Measurements from ENCODE around the gene MAPK8IP1.
"Not testable (repeated sequence)": the region's sequence is repeated elsewhere in the genome, so short reads cannot be mapped to it uniquely, and the experiment has no call there.

MAPK8IP1 gene

DNA sequence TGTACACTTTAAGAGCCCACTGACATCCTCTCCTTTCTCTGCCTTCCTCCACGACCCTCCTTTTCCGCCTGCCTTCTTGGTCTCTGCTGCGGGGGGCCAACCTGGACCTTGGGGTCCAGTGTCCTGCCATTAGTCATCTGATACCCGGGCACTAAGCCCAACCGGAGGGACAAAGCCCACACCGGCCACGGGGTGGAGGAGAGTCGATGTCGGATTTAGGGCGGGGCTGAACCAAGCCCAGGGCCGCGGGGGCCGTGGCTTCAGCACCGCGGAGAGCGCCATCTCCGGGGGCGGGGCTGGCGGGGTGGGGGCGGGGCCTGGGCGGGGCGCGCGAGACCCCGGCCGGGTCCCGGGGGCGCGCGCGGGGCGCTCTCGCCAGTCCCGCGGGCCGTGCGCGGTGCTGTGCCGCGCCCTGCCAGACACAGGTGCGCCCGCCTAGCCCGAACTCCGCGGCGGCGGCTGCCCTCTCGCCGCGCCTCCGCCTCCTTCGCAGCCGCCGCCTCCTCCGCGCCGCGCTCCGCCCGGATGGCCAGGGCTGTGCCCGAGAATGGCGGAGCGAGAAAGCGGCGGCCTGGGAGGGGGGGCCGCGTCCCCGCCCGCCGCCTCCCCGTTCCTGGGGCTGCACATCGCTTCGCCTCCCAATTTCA, at the start of gene MAPK8IP1:
Gene MAPK8IP1 (plus strand): TSS at position 378 of the 647 bp plus-strand sequence. CDS start 170 bp downstream, at position 548.
- DNase-seq = peak; percentile 4

DNA sequence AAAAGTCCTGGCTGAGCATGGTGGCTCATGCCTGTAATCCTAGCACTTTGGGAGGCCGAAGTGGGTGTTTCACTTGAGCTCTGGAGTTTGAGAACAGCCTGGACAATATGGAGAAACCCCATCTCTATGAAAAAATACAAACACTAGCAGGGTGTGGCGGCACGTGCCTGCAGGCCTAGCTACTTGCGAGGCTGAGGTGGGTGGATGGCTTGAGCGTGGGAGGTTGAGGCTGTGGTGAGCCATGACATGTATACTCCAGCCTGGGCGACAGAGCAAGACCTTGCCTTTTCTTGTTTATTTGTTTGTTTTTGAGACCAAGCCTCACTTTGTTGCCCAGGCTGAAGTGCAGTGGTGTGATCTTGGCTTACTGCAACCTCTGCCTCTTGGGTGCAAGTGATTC, 46.2 kb upstream of the MAPK8IP1 start:
- no peak for DNase-seq

DNA sequence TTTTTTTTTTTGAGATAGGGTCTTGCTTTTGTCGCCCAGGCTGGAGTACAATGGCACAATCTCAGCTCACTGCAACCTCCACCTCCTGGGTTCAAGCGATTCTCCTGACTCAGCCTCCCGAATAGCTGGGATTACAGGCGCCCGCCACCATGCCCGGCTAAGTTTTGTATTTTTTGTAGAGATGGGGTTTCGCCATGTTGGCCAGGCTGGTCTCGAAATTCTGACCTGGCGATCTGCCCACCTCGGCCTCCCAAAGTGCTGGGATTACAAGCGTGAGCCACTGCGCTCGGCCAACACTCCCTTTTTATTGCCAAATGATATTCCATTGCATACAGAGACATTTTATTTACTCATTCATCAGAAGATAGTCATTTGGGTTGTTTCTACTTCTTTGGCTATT, 45.2 kb upstream of the MAPK8IP1 start:
- DNase-seq = not testable (repeated sequence)

DNA sequence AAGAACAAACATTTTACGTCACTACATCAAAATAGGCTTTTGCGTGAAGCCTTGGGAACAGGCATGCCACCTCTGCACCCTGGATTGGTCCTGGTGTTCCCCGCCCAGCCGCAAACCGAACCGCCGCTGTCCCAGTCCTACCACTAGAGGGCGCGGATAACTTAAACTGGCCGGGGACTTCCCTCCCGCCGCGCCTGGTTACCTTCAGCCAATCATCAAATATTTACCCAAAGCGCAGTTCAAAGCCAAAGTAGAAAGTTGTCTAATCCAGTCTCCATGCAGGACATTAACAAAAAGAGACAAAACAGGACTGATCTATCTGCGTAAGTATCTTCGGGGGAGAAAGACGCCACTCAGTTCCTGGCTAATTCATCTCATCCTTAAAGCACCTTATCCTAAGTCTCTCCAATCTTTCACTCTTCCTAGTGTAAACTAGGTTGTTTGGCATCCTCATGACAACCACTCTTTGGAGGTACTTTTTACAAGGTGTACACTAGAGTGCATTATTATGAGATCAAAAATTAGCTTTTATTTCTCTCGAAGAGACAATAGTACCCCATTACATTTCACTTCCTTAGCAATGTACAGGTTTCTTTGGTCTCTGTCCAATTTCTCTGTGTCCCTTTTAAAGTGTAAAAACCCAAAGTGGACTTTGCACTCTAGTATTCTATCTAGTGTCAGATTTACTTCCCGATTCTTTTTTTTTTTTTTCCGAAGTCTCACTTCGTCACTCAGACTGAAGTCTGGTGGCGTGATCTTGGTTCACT, 42.1 kb upstream of the MAPK8IP1 start:
- DNase-seq = peak; percentile 85

DNA sequence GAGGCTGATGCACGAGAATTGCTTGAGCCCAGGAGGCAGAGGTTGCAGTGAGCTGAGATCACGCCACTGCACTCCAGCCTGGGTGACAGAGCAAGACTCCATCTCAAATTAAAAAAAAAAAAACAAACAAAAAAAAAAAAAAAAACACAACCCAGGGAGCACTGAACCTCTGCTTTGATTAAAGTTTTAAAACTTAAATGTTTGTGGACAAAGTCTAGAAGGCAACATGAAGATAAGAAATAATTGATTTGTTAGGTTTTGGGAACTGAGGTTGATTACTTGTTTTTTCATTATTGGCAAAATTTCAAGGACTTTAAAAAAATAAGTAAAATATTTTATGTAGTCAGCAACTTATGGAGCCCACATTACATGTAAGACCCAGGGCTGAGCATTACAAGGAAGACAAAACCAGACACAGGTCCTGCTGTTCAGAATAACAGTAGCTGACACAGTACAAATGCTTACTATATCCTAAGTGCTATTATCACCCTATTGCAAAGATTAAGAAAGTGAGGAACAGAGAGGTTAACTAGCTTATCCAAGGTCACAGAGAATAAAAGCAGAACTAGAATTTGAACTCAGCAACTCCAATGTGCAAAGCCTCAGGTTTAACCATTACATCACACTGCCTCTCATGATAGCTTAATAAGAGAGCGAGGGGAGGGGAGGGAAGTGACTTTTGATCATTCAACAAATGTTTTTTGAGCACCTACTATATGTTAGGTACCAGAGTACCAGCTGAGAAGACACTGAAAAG, 40.5 kb upstream of the MAPK8IP1 start:
- DNase-seq = no peak

DNA sequence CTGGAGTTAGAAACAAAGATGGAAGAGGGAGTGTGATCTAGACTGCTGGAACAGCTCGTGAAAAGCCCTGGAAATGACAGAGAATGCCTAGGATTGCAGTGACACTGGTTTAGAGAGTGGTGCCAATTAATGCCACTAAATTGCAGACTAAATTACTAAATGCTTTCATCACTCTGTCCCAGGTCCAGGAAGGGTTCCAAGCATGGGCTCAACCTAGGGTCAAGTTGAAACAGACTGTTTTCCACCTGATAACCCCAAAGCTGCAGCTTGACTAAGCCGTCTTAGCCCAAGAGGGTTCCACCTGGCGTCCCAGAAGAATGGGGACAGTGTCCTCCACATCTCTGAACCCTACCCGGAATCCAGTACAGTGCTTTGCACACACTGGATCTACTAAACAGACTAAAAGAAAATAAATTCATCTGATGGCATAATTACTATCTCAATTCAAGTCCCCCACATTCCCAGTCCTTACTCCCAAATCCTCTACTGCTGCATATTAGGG, 39.2 kb upstream of the MAPK8IP1 start:
- DNase-seq = no peak

DNA sequence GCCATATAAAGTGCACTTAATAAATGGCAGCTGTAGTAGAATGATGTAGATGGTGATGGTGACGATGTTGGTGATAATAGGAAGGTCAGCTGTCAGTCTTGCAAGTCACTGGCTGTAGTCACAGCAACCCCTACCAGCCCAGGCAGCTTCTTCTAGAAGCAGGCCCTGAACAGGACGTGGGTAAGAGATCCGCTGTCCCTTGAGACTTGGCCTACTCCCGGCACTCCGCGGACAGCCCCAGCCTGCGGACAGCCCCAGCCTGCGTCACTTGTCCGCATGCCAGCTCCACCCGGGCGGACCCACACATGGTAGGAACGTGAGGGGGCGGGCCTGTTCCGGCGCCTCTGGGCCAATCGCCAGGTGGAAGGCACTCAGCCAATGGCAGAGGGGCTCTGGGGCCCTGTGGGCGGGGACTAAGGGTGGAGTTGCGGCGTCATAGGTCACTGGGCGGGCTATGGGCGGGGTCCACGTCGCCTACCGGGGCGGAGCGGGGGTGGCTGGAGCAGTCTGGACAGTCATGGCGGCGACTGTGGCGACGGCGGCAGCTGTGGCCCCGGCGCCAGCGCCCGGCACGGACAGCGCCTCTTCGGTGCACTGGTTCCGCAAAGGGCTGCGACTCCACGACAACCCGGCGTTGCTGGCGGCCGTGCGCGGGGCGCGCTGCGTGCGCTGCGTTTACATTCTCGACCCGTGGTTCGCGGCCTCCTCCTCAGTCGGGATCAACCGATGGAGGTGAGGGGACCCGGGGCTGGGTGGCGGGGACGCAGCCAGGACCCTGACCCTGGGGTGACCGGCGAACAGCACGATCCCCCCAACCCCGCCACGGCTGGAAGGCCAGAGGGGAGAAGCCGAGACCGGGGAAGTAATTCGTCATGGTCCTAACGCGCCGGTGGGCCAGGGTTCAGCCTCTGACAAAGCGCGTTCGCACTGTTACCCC, 38.2 kb upstream of the MAPK8IP1 start, which contains the start of gene CRY2:
Gene CRY2 (plus strand): TSS at position 502 of the 937 bp plus-strand sequence. CDS start 16 bp downstream, at position 518.
- DNase-seq = peak; percentile 92

DNA sequence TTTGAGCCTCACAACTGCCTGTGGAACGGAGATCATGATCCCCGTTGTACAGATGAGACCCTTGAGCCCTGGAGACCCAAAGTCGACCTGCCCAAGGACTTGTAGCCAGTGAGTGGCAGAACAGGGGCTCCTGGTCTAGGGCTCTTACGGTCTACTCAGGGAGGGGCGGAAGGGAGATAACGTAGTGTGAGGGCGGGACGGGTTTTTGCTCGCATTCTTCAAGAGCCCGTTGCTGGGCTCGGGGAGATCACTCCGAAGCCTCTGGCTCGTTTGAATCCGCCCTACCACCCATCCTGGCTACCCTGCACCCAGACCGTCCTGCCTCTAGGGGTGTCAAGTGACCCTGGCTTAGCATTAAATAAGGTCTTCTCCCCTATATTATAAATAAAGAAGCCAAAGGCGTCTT, 37.5 kb upstream of the MAPK8IP1 start:
- DNase-seq = peak; percentile 46

DNA sequence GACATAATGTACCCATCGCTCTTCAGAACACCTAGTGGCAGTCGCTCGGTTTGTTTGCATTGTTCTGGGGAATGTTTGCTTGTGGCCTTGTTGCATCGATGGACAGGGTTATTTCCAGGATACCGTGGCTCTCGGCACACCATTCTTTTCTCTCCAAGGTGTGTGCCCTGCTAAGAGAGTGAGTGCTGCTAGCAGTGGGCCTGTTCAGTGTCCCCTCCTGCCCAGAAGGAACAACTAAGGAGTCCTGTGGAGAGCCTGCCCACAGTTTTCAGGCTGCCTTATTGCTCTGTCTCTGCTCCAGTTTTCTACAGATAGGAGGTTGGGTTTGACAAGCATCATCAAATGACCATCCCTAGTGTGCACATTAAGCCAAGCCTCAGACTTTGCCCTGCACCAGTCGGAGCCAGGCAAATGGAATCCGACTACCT, 36.8 kb upstream of the MAPK8IP1 start:
- DNase-seq = peak; percentile 20

DNA sequence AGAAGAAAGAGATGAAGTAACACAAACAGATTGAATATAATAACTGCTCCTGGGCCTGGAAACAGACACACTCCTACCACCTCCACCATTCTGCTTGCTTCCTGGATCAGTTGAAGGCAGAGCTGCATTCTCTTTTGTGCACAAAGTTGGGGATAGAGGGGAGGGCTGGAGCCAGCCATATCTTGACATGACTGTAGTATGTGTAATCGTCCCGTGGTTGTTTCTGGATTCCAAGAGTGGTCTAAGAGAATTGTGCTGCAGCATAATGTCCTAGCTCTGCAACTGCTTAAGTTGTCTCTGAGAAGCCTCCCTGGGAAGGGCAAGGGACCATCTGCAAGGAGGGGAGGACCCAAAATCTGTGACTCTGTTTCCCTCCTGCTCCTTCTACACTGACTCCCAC, 35.0 kb upstream of the MAPK8IP1 start:
- DNase-seq = no peak

DNA sequence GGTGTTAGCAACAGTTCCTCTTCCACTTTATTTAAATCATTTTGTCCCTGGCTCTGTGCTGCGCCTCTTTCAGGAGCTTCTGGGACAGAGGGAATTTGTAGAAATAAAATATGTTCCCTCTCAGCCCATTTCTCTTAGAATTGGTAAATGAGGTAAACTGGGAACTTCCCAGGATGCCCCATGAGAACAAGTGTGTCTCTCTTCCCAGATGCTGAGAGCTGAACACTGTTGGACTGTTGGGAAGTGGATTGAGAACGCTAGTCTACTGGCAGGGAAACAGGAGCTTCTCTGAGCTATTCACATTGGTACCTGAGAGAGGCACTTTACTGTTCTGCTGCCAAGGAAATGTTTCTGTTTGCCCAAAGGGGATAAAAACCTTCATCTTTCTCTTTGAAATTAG, 34.2 kb upstream of the MAPK8IP1 start:
- DNase-seq = no peak

DNA sequence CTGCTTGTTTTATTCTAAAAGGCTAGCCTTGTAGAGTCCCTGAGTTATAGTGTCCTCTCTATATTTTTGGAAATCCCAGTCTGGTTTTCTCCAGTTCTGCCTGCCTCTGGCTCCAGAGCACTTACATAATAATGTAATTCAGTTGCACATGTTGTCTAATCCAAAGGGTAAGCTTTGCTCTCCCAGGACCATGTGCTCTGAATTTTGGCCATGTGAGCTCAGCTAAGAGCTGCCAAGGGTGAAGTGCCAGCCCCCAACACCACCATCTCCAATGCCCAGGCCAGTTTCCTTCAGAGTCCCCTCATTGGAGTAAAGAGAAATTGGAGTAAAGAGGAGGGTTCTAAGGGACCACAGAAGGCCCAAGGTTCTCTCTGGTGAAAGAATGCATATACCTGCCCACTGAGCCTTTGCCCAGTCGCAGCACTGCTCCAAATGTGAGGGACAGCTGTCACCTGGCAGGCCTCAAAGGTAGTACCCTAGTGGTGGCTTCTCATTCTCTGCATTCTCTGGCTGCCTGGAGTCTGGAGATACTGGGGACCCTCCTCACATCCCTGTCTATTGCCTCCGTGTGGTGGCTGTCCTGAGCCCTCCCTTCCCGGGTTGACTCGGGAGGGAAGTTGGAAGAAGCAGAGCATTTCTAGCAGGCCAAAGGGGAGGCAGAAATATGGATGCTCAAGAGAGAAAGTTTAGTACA, 33.3 kb upstream of the MAPK8IP1 start:
- DNase-seq = no peak

DNA sequence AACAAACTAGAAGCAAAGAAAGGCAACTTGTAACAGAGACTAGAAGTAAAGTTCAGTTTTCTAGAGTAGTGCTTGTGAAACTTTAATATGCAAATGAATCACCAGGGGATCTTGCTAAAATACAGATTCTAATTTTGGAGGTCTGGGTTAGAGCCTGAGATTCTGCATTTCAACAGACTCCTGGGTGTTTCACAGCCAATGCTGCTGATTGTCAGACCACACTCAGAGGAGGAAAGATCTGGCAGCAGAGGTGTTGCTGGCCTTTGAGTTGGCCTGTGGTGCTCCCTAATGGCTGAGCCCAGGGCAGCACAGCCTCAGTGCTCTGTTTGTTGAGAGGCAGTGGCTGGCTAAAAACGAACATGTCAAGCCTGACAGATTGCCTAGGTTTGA, 32.7 kb upstream of the MAPK8IP1 start:
- no peak for DNase-seq

DNA sequence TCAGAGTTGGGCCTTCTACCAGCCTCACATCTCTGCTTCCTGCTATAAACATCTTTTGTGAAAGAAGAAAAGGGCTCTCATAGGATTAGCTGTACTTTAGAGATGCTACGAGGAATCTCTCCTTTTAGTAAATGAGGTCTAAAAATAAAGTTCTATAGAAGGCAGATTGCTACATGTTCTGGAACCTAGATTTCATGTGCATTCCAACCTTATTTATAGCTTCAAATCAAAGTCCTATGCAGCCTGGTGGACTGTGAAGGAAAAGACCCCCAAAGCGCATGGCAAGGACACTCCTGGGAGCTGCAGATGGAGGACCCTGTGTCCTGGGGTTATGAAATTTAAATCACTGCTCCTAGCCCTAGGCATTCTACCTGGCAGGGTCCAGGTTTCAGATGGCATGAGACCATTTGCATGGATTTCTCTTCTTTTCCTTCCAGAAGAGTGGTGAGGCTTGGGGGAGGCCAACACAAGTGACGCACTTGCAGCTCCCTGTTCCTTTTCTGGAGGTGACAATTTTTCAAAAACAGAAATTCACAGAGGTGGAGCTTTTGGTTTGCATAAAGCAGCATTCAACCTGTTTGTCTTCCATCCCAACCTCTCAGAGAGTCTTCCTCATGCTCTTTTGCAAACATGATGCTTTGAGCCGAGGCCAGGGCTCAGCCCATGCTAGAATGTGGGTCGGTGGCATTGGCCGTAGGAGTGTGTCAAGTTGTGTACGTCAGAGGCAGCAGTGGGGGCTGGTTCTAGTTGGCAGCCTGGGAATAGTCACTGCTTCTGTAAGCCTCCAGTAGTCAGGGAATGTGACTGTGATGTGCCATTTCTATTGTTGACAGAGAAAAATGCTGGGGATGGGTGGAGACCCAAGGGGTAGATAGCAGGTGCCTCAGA, 31.9 kb upstream of the MAPK8IP1 start:
- DNase-seq = no peak

DNA sequence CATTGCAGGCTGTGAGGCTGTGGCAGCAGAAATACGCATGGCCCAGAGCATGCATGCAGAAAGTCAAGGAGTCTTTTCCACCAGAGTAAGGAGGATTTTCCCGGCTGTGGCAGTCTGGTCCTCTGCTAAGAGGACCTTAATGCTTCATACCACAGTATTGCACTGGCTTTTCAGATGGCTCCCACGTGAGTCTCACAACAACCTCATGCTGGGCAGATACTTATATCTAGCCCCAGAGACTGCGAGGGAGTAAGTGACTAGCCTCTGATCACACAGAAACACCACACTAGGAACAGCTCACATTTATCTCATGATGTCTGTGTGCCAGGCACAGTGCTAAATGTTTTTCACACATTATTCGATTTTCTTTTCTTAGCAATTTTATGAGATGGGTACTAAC, 30.1 kb upstream of the MAPK8IP1 start:
- no peak for DNase-seq

DNA sequence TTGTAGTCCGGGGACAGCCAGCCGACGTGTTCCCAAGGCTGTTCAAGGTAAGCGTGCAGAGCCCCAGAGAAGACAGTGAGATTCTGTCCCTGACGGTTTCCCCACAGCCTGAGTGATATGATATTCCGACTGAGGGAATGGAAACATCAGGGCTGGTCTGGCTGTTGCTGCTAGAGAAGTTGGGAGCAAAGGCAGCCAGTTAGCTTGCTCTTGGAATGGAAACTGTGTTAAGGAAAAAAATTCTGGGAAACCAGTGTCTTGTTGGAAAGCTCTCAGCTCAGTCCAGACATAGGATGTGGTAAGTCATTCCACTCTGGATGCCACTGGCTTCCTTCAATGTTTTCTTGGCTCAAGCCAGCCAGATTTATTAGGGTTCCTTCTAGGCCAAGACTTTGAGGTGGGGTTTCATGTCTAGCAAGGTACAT, 29.4 kb upstream of the MAPK8IP1 start:
- DNase-seq = no peak

DNA sequence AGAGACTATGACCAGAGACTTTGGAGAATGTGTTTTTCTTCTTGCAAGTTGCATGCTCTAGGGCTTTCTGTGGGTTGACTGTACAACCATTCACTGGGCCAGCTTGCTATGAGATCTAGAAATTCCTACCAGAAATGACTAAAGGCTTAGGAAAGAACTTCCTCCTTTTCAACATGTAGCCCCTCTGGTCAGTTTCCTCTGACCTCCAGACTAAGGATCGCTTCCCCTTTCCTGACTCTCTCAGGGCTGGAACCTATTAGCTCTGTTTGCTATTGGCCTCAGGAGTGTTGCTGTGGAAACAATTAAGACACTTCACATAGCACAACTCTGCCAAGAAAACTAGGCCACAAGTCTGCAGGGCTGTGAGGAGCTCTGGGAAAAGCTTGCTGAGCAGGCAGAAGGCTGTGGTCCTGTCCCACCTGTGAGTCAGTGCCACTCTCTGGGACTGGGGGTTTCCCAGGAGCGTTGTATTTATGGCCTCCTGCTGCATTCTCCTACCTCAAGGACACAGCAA, 27.4 kb upstream of the MAPK8IP1 start:
- peak; percentile 85 for DNase-seq

DNA sequence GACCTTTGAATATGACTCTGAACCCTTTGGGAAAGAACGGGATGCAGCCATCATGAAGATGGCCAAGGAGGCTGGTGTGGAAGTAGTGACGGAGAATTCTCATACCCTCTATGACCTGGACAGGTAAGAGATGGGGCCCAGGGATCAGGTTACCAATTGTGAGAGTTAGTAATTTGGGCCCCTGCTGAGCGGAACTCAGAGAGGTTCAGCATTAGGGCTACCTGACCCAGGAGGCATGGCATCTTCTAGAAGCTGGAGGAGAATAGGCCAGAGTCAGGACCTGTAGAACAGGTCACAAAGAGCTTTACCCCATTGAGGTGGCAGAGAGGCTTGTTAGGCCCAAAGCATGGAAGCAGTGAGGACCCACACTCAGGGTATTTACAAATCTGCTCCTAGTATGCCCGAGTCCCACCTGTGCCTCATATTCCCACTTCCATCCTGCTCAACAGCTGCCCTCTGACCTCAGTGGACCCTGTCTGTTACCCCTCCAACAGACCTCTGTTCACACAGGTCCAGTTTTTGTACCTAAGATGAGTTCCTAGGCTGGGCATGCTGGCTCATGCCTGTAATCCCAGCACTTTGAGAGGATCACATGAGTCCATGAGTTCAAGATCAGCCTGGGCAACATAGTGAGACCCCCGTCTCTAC, 26.6 kb upstream of the MAPK8IP1 start:
- no peak for DNase-seq

DNA sequence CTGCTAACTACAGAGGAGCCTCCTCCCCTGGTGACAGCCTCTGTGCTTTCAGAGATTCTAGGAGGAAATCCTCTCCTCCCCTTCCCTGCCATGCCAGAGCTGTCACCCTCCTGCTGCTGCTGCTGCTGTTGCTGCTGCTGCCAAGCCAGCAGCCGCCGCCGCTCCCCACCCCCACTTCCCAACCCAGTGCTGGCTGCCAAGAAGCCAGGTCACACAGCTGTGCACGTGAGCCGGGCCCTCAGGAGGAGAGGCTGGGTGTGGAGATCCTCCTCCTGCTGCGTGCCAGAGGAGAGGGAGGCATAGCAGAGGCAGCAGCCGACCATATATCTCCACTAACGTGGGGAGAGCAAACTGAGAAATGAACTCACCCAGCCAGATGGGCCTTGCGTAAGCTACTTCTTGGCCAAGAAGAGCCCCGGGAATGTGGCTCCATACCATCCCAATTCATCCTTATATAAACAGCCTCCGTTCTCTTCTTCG, 25.8 kb upstream of the MAPK8IP1 start:
- peak; percentile 84 for DNase-seq

DNA sequence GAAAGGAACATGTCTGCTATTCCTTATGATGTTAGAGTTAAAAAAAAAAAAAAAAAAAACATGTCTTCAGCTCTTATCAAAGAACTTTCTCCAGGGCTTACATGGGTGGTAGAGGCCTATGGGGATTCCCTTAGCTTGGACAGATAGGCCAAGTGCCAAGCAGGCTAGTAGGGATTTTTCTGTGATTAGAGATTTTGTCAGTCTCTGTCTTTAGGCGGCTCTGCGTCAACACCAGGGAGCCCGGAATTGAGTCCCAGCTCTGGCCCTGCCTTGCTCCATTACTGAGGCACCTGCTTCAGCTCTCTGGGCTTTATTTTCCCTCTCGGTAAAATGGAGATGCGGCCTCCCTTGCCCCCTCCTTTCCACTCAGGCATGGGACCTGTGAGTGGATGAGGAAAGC, 25.1 kb upstream of the MAPK8IP1 start:
- DNase-seq = no peak
